Body of pancreas (tissue), 4 donors: ENCODE results near the gene VAV2. TPM values are rescaled to one million over a fixed set of nuclear protein-coding genes. Genes with fewer than 3 reads are reported as not detected.
A peak's percentile ranks its signal among the peaks of the same experiment; 100 is the strongest.

Experiments
- ATAC-seq: fragments of 150-250 bp; one replicate; pipeline ENCODE4 v1.9.1; 2016
- DNase-seq, 4 donors: peaks; one replicate each; pipeline ENCODE4 v3.0.0-alpha.2; 2019
- H3K27ac ChIP-seq, 4 donors: fragments of 200-600 bp; sonication (generic); 1 replicate in 3 of 4; 2 replicates in 1 of 4; pipeline versions ENCODE4 v1.5.1 to v1.6.1; 2016 to 2019; ENCODE audit warnings: mild to moderate bottlenecking in 1 of 4, mixed read lengths in 1 of 4, moderate library complexity in 1 of 4
- H3K27me3 ChIP-seq, 2 donors: fragments of 200-600 bp; sonication (generic); one replicate each; pipeline ENCODE4 v1.6.0; 2016; ENCODE audit warnings: mild to moderate bottlenecking in 1 of 2
- H3K36me3 ChIP-seq, 2 donors: fragments of 200-600 bp; sonication (generic); replicated peaks in 1 of 2; 2 replicates each; pipeline ENCODE4 v1.5.1; 2016; ENCODE audit warnings: low read depth in 2 of 2; ENCODE audit not compliant: insufficient read depth in 1 of 2
- H3K4me1 ChIP-seq: fragments of 200-600 bp; sonication (generic); one replicate; pipeline ENCODE4 v1.6.0; 2016
- H3K4me3 ChIP-seq, 2 donors: fragments of 200-600 bp; sonication (generic); 1 replicate in 1 of 2; 2 replicates in 1 of 2; pipeline ENCODE4 v1.5.1; 2016 to 2019
- H3K9me3 ChIP-seq, 3 donors: fragments of 200-600 bp; sonication (generic); 1 replicate in 2 of 3; 2 replicates in 1 of 3; pipeline ENCODE4 v1.5.1; 2016
- CTCF ChIP-seq, 7 experiments: fragments of 450-650 bp in 4 of 7; fragments of 200-600 bp in 3 of 7; sonication (generic) in 3 of 7; IDR thresholded peaks; one replicate each; pipeline ENCODE4 v1.5.1; 2016 to 2019; ENCODE audit warnings: antibody characterized with exemption in 7 of 7
- POLR2A ChIP-seq, 3 donors: fragments of 450-650 bp; IDR thresholded peaks; one replicate each; pipeline ENCODE4 v1.6.1; 2016; ENCODE audit warnings: antibody characterized with exemption in 3 of 3, mild to moderate bottlenecking in 2 of 3
- WGBS, 2 donors: methylation state at CpG; one replicate each; pipeline ENCODE4 v1.1.5; 2017; 5-methylcytosine and 5-hydroxymethylcytosine counted together
- intact Hi-C: fragments of 100-400 bp; cut with DNase I; formaldehyde crosslinking; loops from one replicate; pipeline ENCODE4 v1.15.1; 2023
- total RNA-seq, 2 donors: library from RNA; depleted of rRNA; stranded (reverse); fragments of >200 nt; gene quantifications; one replicate each; pipeline ENCODE4 v1.1.0, GENCODE V29; 2016

Gene VAV2
- total RNA-seq, 2 donors from 2014 or later: 31.6 to 32.3 TPM

DNA sequence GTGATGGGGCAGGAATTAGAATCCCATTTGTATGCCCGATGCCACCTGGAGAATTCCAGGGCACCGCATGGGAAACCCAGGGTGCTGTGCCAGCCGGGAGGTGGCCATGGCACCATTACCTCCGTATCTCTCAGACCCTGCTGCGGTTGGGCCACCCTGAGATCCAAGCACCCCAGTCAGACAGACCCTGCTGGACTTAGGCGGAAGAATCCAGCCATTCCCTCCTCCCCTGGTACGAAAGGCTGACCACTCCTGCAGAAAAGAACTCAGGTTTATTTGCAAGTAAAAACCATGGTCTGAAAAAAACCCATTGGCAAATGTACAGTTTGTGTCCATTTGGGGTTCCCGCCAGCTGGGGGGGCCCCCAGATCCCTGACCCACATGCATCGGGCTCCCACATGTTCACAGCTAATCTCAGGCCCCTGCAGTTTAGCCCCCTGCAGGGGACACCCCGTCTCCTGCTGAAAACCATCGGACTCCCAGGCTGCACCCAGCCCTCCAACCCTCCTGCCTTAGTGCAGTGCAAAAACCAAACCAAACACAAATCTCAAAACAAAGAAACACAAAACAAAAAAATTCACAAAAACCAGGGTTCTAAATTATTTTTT lies 230.4 kb downstream of the VAV2 start:
- no peak for ATAC-seq
- peak in 2 of 4 donors; percentile 3 to 9 for DNase-seq

DNA sequence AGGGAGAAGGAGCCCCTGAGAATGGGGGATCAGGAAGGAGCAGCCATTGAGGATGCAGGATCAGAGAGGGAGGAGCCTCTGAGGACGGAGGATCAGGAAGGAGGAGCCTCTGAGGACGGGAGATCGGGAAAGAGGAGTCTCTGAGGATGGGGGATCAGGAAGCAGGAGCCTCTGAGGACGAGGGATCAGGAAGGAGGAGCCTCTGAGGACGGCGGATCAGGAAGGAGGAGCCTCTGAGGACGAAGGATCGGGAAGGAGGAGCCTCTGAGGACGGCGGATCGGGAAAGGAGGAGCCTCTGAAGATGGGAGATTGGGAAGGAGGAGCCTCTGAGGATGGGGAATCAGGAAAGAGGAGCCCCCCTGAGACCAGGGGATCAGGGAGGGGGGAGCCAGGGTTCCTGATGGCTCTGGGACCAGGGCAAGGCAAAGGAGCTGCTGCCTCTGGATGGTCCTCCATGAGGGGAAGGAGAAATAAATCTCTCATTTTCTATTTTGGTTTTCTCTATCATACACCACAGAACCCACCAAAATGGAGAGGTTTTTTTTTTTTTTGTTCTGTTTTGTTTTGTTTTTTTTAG lies 231.3 kb downstream of the VAV2 start:
- Histone ChIP-seq H3K27ac (no peak overlapping the region), H3K4me1 (peaks cover 22% of the 10 kb centered on the region), H3K36me3 (peaks cover 0 to 10% of the 10 kb centered on the region in 2 donors), H3K9me3 (no peaks in the 10 kb centered on the region), H3K27me3 (no peaks in the 10 kb centered on the region), H3K4me3 (no peak overlapping the region)
- TF ChIP-seq CTCF (IDR thresholded peaks at IDR 0.05) (no peak), POLR2A (IDR thresholded peaks at IDR 0.05) (no peak)
- intact Hi-C loops: no loop called here
- 93% methylated on average over 11 of the region's 11 CpGs; no CpG with 5 or more reads in 1 of the 2 donors for WGBS, 2 donors
- DNase-seq: peak in 1 of 4 donors; percentile 1
- ATAC-seq: no peak

More for the DNA sequence above, 230.4 kb downstream of the VAV2 start:
- intact Hi-C loops: no loop called here
- WGBS, 2 donors: 84 to 91% methylated on average over 8 to 11 of the region's 11 CpGs
- no peak overlapping the region for H3K4me3 ChIP-seq
- H3K9me3 ChIP-seq: no peaks in the 10 kb centered on the region
- H3K4me1 ChIP-seq: peaks cover 22% of the 10 kb centered on the region
- H3K27me3 ChIP-seq: no peaks in the 10 kb centered on the region
- H3K27ac ChIP-seq: no peak overlapping the region
- TF ChIP-seq POLR2A (IDR thresholded peaks at IDR 0.05) (no peak), CTCF (IDR thresholded peaks at IDR 0.05) (no peak)
- peaks cover 0 to 10% of the 10 kb centered on the region in 2 donors for H3K36me3 ChIP-seq

DNA sequence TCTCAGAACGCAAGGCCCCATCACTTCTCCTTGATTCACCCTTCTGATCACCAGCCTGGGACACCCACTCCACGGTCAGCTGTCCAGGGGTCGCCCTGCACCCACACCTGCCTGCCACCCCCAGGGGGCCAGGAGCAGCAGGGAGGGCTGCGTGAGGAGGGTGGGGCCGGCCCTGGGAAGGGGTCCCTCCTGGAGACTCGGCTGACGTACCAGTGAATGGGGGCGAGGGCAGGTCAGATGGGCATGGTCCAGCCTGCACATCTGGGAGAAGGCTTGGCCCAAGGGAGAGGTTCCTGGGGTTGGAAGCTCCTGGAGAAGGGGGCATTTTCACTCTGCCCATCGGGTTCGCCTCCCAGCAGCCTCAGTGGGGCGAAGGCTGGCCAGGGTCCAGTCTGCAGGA lies 232.2 kb downstream of the VAV2 start:
- intact Hi-C loops: no loop called here
- DNase-seq (peak in 1 of 4 donors; percentile 7), ATAC-seq (no peak)

DNA sequence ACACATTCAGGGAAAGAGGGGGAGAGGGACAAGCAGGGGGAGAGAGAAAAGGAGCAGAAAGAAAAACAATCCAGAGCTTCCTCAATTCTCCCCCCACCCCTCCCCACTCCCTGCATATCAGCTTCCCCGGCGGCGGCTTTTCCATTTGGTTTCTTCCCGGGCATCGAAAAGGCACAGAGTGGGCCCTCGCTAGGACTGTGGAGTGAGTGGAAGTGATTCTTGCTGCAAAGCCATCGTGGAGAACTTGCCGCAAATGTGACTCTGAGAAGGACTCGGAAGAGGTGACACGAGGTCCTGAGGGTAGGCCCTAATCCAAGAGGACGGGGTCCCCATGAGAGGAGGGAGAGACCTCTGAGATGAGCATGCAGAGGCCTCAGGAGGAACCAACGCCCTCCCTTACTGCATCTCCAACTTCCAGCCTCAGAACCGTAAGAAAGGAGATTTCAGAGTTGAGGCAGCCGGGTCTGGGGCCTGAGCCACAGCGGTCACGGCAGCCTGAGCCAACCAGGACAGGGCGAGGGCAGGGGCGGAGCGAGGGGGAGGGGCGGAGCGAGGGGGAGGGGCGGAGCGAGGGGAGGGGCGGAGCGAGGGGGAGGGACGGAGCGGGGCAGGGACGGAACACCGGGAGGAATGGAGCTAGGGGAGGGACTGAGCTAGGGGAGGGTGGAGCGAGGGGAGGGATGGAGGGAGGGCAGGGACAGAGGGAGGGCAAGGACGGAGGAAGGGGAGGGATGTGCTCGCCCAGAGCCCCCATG lies 232.8 kb downstream of the VAV2 start:
- H3K4me1 ChIP-seq: peaks cover 22% of the 10 kb centered on the region
- intact Hi-C loops: no loop called here
- DNase-seq: peak in 2 of 4 donors; percentile 53 to 57
- no peaks in the 10 kb centered on the region for H3K27me3 ChIP-seq
- H3K36me3 ChIP-seq: peaks cover 0 to 10% of the 10 kb centered on the region in 2 donors
- WGBS, 2 donors: 57 to 62% methylated on average over 20 to 32 of the region's 32 CpGs
- peak overlapping the region in 1 of 4 donors; percentile 14 for H3K27ac ChIP-seq
- no peaks in the 10 kb centered on the region for H3K9me3 ChIP-seq
- ATAC-seq: peak; percentile 71
- no peak for TF ChIP-seq POLR2A (IDR thresholded peaks at IDR 0.05)
- no peak for TF ChIP-seq CTCF (IDR thresholded peaks at IDR 0.05)
- H3K4me3 ChIP-seq: no peak overlapping the region

More for the DNA sequence above, 232.2 kb downstream of the VAV2 start:
- WGBS, 2 donors: 86 to 87% methylated on average over 2 to 6 of the region's 11 CpGs
- Histone ChIP-seq H3K4me1 (peaks cover 22% of the 10 kb centered on the region), H3K4me3 (no peak overlapping the region), H3K27me3 (no peaks in the 10 kb centered on the region), H3K27ac (no peak overlapping the region), H3K9me3 (no peaks in the 10 kb centered on the region), H3K36me3 (peaks cover 0 to 10% of the 10 kb centered on the region in 2 donors)
- no peak for TF ChIP-seq CTCF (IDR thresholded peaks at IDR 0.05)
- no peak for TF ChIP-seq POLR2A (IDR thresholded peaks at IDR 0.05)
